ACHN (cell line): ENCODE measurements around the gene ERCC3.
"Not testable (repeated sequence)": the region's sequence is repeated elsewhere in the genome, so short reads cannot be mapped to it uniquely, and the experiment has no call there.

Experiments used
- DNase-seq: peaks from one replicate; pipeline ENCODE4 v3.0.0-alpha.2; 2015
- in situ Hi-C: cut with HindIII; loops from 2 replicates; pipeline ENCODE4 v1.10.0; 2017; ENCODE audit warnings: low sequenced_read_pairs, low pct_ligation_motif_present, low pct_unique_long_range_greater_than_20kb

The ERCC3 gene

GRCh38 chr2:127288274-127288673, 5.7 kb downstream of the ERCC3 start:
- in situ Hi-C loops, result no loop called here
- DNase-seq, result no peak

- no peak for DNase-seq
- in situ Hi-C loops, result no loop called here
Measured at GRCh38 chr2:127283275-127283674, 10.7 kb downstream of the ERCC3 start.

GRCh38 chr2:127280693-127281092, 13.3 kb downstream of the ERCC3 start:
- in situ Hi-C loops, result no loop called here

GRCh38 chr2:127279781-127280180, 14.2 kb downstream of the ERCC3 start:
- in situ Hi-C loops, result no loop called here
- no peak for DNase-seq

More at GRCh38 chr2:127280693-127281092, 13.3 kb downstream of the ERCC3 start:
- no peak for DNase-seq

DNA sequence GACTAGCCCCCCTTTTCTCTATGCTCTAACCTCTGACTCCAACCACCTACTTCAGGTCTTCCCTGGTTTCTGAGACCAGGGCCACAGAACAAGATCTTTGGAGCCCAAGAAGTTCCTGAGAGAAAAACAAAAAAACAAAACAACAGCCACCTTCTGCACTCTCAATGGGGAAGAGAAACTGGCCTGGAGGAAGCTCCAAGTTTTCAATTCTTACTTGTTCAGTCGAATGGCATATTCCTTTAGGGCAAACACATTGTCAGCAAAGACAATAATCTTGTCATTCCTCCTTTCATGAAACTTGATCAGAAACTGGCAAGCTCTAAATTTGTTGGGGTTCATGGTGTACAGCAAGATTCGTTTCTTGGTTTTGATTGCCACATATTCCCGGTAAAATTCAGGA, 15.0 kb downstream of the ERCC3 start:
- no peak for DNase-seq
- in situ Hi-C loops, result no loop called here

DNA sequence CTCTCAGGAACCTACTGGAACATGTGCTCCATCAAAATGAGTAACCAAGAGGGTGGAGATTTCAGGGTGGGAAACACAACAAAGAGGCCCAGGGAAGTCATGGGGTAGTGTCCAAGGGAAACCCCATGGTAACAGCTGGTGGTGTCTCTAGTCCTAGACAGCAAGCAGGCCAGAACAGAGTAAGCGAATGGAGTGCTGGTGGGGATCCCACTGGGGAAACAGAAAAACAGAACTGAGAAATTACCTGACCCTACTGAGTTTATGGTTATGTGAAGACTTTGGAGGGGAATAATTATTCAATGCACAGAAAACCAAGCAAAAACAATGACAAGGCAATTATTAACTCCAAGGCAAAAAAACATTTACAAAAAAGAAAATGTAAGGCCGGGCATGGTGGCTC, 16.9 kb downstream of the ERCC3 start:
- in situ Hi-C loops, result no loop called here
- DNase-seq, result no peak

DNA sequence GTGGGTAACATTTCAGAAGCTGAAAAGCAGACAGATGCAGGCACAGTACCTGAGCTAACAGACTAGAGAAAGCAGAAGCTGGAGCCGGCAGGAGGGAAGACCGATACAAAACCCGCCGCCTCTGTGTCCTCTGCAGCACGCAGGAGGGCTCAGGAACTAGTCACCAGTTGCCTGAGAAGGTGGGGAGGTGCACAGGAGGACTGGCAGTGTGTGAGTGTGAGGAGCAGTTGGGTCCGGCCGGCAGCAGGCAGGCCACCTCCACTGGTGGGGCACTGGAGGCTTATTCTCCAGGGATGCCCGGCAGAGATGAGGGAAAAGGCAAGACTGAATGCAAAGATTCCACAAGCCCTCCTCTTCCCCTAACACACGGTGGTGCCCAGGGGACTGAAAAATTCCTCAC, 18.2 kb downstream of the ERCC3 start:
- DNase-seq, result no peak
- in situ Hi-C loops, result no loop called here

- DNase-seq, result no peak
- in situ Hi-C loops, result no loop called here
Measured at GRCh38 chr2:127275356-127275755, 18.6 kb downstream of the ERCC3 start.

- in situ Hi-C loops, result no loop called here
- no peak for DNase-seq
Measured at GRCh38 chr2:127270663-127271062, 23.3 kb downstream of the ERCC3 start.

- no peak for DNase-seq
- in situ Hi-C loops, result no loop called here
Measured at GRCh38 chr2:127261804-127262406, 32.0 kb downstream of the ERCC3 start.

DNA sequence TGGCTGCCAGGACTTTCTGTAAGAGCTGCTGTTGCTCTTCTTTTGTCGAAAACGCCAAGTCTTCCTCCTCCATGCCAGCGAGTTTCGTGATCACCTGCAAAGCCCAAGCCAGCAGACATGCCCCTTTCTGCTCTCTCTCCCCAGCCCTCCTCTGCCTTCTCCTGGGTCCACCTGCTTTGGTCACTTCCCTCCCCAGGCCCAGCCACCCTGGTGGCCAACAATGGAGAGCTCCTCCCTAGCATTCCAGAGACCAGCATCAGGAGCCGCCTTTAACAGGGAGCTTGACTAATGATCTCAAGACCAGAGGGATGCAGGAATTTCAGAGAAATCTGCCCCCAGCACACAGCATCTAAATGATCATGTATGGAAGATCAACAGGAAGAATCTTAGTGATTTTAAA, 34.6 kb downstream of the ERCC3 start:
- in situ Hi-C loops, result no loop called here
- no peak for DNase-seq

GRCh38 chr2:127256866-127257265, 37.1 kb downstream of the ERCC3 start:
- in situ Hi-C loops, result no loop called here
- DNase-seq, result no peak

GRCh38 chr2:127256381-127256780, 37.6 kb downstream of the ERCC3 start:
- no peak for DNase-seq
- in situ Hi-C loops, result no loop called here

DNA sequence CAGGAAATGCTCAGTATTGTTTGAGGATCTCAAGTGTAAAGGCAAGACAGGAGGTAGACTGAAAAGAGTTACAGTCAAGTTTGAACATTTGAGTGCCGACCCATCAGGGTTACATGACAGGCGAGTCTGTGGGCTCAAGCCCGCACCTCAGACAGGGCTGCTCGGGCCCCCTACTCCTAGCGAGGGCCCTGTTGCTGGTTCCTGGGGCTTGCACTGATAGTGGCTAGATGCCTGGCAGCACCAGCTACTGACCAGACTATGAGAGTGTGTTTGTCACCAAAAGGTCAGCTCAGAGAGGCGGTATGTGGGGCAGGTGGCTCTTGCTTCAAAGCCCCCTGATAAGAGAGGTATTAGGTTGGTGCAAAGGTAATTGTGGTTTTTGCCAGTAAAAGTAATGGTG, 38.2 kb downstream of the ERCC3 start:
- in situ Hi-C loops, result no loop called here
- no peak for DNase-seq

DNA sequence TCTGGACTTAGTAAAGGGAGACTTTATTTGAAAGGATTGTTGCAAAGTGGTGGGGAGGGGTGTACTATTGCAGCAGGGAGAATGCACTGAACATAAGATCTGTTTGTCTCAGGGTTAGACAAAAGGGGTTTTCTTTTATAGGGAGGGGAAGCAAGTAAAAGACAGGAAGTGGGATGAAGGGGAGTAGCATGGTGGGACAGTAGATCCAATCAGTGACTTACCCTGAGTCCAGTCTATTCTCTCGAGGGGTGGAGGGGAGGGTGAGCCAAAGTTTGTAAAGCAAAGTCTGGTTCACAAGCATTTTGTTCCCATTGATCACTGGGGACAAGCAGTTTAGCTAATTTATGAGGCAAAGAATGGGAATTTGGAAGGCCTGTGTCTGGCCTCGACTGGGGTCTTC, 38.8 kb downstream of the ERCC3 start:
- in situ Hi-C loops, result no loop called here
- no peak for DNase-seq

DNA sequence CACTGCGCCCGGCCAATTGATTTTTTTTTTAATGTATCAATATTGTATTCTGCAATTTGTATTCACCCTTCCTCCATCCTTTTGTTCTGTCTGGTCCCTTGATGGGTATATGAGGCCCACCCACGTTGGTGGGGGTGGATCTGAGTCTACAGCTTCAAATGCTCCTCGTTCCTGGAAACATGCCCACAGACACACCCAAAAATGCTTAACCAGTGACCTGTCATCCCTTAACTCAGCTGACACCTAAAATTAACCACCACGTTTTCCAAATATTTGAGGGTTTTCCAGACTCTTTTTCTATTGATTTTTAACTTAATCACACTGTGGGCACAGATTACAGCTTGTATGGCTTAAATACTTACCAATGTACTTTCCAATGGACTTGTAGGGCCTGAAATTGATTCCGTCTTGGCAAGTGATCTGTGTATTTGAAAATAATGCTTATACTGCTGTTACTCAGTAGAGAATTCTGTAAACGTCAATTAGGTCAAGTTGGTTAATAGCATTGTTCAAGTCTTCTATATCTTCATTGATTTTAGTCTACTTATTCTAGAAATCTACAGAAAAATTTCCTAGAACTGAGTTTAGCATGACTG, 39.5 kb downstream of the ERCC3 start:
- in situ Hi-C loops, result no loop called here
- no peak for DNase-seq

GRCh38 chr2:127241184-127241583, 52.8 kb downstream of the ERCC3 start:
- DNase-seq, in situ Hi-C loops: not testable (repeated sequence)

DNA sequence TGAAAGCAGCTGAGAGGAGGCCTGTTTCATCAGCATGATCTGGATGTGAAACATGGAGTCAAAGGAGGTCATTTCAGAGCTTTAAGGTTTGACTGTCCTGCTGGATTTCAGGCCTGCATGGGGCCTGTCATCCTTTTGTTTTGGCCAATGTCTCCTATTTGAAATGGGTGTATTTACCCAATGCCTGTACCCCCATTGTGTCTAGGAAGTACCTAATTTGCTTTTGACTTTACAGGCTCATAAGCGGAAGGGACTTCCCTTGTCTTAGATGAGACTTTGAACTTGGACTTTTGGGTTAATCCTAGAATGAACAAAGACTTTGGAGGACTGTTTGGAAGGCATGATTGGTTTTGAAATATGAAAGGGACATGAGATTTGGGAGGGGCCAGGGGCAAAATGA, 54.5 kb downstream of the ERCC3 start:
- DNase-seq, result no peak
- in situ Hi-C loops, result no loop called here

- DNase-seq, in situ Hi-C loops: not testable (repeated sequence)
Measured at GRCh38 chr2:127237768-127238167, 56.2 kb downstream of the ERCC3 start.

DNA sequence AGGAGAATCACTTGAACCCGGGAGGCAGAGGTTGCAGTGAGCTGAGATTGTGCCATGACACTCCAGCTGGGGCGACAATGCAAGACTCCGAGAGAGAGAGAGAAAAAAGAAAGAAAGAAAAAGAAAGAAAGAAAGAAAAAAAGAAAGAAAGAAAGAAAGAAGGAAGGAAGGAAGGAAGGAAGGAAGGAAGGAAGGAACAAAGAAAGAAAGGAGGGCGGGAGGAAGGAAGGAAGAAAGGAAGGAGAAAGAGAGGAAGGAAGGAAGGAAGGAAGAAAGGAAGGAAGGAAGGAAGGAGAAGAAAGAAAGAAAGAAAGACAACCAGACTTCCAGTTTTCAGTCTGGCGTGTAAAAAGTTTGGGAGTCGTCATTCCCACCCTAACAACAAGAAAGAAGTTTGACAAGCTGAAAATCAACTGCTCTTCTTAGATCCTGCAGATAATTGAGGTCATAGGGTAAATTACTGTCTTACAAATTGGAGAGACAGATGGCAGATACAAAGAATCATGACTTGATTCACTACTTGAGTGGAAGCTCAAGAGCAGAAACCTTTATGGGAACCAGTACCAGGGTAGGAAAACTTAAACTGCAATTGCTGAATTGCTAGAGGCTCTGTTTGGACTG, 58.8 kb downstream of the ERCC3 start:
- in situ Hi-C loops, result no loop called here
- no peak for DNase-seq
